Measurements from ENCODE around the gene IQGAP2.

- TF ChIP-seq ZFHX2 (tag by site-specific recombination; conservative IDR thresholded peaks at IDR 0.05) = no peak
- TF ChIP-seq WT1 (tag by site-specific recombination; IDR thresholded peaks at IDR 0.05) = no peak
- no peak for TF ChIP-seq CTCF (tag by site-specific recombination; IDR thresholded peaks at IDR 0.05)
These were observed 97.7 kb downstream of the IQGAP2 start for GRCh38 chr5:76500633-76501393.

Measured in HEK293 (cell line).